HG02885 (cell line): ENCODE results near the gene SQSTM1.
A peak's percentile ranks its signal among the peaks of the same experiment; 100 is the strongest.

ENCODE experiments used
- ATAC-seq: cut with Tn5 transposase; IDR thresholded peaks from one replicate; pipeline ENCODE4 v1.9.1; 2021; ENCODE audit warnings: mild to moderate bottlenecking; ENCODE audit not compliant: unreplicated experiment, poor library complexity

Gene SQSTM1

GRCh38 chr5:179841621-179842020 is 20.9 kb downstream of the SQSTM1 start:
- no peak for ATAC-seq

DNA sequence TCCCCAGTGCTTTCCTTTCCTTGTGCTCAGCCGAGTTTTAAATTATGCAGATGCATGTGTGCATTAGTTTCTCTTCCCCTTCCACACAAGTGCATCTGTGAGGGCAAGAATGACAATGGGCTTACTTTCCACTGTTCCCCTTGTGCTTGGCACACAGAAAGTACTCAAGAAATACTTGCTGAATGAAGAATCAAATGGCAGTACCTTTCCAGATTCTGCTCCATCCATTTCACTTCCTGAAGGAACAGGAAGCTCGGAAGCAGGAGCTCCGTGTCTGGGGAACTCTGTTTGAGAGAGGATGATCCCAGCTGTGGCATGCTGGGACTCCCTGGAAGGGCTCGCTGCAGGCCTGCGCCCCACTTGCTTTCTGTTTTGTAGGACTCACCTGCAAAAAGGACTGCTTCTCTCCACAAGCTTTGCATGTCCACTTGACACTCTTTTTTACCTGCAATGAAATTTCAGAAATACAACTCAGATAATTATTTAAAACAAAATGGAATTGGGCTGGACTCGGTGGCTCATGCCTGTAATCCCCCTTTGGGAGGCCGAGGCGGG is 32.4 kb downstream of the SQSTM1 start:
- ATAC-seq, result peak; percentile 88

- ATAC-seq, result no peak
Observed at GRCh38 chr5:179854356-179854755, 33.7 kb downstream of the SQSTM1 start.

DNA sequence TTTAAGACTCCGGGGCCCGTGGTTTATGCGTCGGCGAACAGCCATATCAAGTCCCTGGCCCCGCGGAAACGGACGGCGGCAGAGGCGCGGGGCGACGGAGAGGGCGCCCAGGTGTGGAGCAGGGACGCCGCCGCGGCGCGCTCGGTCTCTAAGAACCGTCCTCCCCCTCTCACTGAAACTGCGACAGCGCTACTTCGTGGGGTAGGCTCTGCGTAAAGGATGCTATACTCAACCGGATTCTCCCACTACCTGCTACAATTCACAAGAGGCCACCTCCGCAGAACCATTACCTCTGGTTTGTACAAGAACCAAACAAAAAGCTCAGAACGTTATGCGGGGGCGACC is 37.5 kb downstream of the SQSTM1 start:
- ATAC-seq, result peak; percentile 48

- peak; percentile 96 for ATAC-seq
Observed at GRCh38 chr5:179858586-179859427, 38.1 kb downstream of the SQSTM1 start, which contains the start of gene MRNIP. Gene MRNIP (minus strand): TSS chr5:179858817. CDS start chr5:179858796, 21 bp downstream.

DNA sequence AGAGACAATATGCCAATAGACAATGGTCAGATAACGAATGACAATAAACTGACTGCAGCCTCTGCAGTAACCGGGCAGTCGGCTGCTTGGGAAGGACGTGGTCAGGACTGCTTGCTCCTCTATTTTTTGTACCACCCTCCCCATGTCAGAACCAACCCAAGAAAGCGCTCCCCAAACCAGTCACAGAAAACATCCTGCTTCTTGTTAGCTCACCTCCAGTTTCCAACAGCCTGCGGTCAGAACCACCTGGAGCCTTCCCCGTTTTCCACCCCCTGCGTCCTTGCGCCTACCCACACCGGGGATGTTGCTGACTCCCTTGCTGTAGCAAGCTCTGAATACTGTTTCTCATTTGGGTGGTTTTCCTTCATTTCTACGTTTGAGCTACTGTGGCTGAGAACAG is 39.6 kb downstream of the SQSTM1 start:
- no peak for ATAC-seq

DNA sequence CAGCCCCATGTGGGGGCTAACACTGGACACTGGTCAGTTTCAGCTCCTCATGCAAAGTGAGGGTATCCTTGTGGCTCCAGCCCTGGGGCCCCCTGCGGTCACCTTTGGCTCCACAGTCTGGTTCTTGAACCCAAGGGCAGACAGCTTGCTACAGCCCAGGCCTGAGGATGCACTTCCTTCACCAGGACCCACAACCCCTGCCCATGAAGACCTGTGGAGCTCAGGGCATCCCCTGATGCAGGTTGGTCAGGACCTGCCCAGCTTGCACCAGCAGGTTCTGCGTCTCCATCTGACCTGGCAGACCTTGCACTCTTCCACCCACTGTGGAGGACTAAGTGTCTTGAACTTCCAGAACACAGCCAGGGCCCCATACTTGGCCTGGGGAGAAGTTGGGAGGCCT is 41.6 kb downstream of the SQSTM1 start:
- ATAC-seq, result no peak

DNA sequence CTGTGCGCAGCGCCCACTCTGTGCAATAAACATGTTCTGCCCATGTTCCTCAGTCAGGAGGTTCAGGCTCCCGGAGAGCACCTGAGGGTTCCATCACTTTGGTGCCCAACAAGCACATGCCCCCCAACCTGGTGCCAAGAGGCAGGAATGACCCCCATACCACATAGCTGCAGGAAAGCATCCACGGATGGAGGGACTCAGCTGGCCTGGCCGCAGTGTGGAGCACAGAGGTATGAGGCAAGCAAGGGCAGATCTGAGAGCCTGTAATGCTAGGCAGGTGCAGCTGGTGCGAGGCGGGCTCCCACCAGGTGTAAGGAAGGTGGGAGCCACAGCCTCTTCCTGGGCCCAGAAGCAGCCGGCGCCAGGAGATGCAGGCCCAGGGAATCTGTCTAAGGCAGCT is 42.2 kb downstream of the SQSTM1 start:
- no peak for ATAC-seq

DNA sequence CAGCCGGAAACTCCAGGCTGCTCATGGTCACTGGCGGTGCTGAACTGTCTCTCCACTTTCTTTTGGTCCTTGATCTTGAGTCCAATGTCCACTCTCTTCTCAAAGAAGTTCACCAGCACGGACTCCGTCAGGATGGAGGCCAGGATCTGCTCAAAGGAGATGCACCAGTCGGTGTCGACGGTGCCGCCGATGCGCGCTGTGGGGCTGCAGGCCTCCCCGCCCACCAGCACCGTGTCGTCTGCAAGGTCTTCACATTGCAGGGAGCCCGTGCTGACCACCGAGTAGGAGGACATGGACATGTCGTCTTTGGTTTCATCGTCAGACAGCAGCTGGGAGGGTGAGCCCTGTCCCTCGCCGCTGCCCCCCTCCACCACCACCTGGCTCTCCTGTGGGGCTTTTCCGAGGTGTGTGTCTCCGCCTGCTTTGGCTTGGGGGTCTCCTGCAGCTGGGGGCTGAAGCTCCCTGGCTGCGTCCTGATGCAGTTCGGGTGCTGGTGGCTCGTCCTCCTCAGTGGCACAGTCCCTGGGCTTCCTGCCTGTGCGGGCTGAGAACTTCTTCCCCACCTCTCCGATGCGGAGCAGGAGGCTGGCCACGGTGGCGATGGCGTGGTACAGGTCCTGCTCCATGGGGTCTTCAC is 42.9 kb downstream of the SQSTM1 start:
- ATAC-seq, result no peak

GRCh38 chr5:179864686-179865085 is 44.0 kb downstream of the SQSTM1 start:
- no peak for ATAC-seq

GRCh38 chr5:179865491-179866240 is 45.0 kb downstream of the SQSTM1 start:
- ATAC-seq, result no peak

- no peak for ATAC-seq
Observed at GRCh38 chr5:179866241-179867078, 45.8 kb downstream of the SQSTM1 start.

- no peak for ATAC-seq
Observed at GRCh38 chr5:179867079-179867465, 46.4 kb downstream of the SQSTM1 start.

- no peak for ATAC-seq
Observed at GRCh38 chr5:179867476-179867875, 46.8 kb downstream of the SQSTM1 start.

- ATAC-seq, result no peak
Observed at GRCh38 chr5:179868541-179868940, 47.8 kb downstream of the SQSTM1 start.

DNA sequence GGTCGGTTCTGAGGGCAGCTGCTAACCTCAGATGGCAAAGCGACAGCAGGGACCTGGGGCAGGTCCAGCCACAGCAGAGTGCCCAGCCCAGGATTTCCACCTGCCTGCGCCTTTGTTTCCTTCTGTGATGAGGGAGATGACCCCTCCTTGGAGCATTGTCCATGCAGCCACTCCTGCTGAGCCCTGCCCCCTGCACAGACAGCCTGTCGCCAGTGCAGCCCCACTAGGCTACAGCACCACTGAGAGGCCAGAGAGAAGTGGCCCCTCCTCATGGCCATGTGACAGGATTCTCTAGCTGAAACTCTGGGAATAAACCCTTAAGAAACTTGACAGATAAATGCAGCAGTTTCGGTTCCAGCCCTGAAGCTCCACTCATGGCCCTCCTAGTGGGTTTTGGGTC is 48.4 kb downstream of the SQSTM1 start:
- no peak for ATAC-seq

- no peak for ATAC-seq
Observed at GRCh38 chr5:179869641-179870402, 49.1 kb downstream of the SQSTM1 start.

DNA sequence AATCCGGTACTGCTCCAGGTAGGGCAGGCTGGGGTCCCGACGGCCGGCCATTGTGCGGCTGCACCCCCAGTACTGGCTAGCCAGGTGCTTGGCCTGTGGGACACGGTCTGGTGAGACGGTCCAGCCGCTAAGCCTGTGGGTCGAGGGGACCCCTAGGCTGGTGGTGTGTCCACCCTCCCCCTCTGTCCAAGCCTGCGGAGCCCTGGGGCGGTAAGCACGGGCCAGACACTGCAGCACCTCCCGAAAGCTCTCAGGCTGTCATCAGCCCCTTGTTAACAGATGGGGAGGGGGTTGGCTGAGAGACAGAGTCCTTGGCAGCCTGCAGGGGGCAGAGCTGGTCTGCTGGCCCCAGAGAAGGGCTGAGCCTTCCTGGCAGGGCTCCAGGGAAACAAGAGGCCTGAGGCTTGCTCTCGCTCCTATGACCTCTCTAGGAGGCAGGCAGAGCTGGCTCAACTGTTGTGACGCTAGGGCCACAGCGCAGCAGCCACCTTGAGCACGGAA is 49.7 kb downstream of the SQSTM1 start:
- no peak for ATAC-seq

- no peak for ATAC-seq
Observed at GRCh38 chr5:179870952-179871351, 50.2 kb downstream of the SQSTM1 start.
